Right lobe of liver (tissue), 6 donors: ENCODE results near the gene STAMBPL1. TPM values are rescaled to one million over a fixed set of nuclear protein-coding genes. Genes with fewer than 3 reads are reported as not detected.
A peak's percentile ranks its signal among the peaks of the same experiment; 100 is the strongest.

Source experiments
- ATAC-seq, 4 donors: fragments of 200-7000 bp; cut with Tn5 transposase; one replicate each; pipeline ENCODE4 v1.9.1; 2020; ENCODE audit warnings: mild to moderate bottlenecking in 4 of 4, moderate library complexity in 4 of 4
- DNase-seq, 3 donors: peaks; one replicate each; pipeline ENCODE4 v3.0.0-alpha.2; 2020
- H3K27ac ChIP-seq, 3 donors: fragments of 200-600 bp; one replicate each; pipeline ENCODE4 v1.8.0; 2022
- H3K27me3 ChIP-seq, 2 donors: fragments of 200-600 bp; one replicate each; pipeline ENCODE4 v1.8.0; 2022
- H3K36me3 ChIP-seq, 4 donors: fragments of 200-600 bp; sonication (generic) in 1 of 4; one replicate each; pipeline versions ENCODE4 v1.5.1 to v1.8.0; 2017 to 2022; ENCODE audit warnings: control low read depth in 1 of 4
- H3K4me1 ChIP-seq, 4 donors: fragments of 200-600 bp; sonication (generic) in 1 of 4; one replicate each; pipeline versions ENCODE4 v1.5.1 to v1.8.0; 2017 to 2022; ENCODE audit warnings: control low read depth in 1 of 4
- H3K4me3 ChIP-seq, 3 donors: fragments of 200-600 bp; one replicate each; pipeline ENCODE4 v1.8.0; 2022
- H3K9me3 ChIP-seq, 4 donors: fragments of 200-600 bp; sonication (generic) in 1 of 4; one replicate each; pipeline versions ENCODE4 v1.5.1 to v1.8.0; 2017 to 2022; ENCODE audit warnings: control low read depth in 1 of 4
- POLR2A ChIP-seq: fragments of 450-650 bp; IDR thresholded peaks from one replicate; pipeline ENCODE4 v1.6.1; 2017; ENCODE audit warnings: antibody characterized with exemption, mild to moderate bottlenecking
- WGBS: methylation state at CpG from one replicate; pipeline ENCODE4 v1.1.6; 2018; ENCODE audit warnings: low coverage, low lambda C conversion rate; ENCODE audit not compliant: insufficient coverage; ENCODE audit errors: missing lambda C conversion rate; 5-methylcytosine and 5-hydroxymethylcytosine counted together
- intact Hi-C, 2 donors: fragments of 100-400 bp; cut with DNase I; formaldehyde crosslinking; loops; one replicate each; pipeline versions ENCODE4 v1.11.2 to v1.14.1; 2022
- total RNA-seq, 6 experiments: library from RNA; depleted of rRNA in 2 of 6; stranded (reverse); fragments of >200 nt in 2 of 6; fragmentation: NEBNext Ultra II Directional in 3 of 6; extraction: Animal tissue kit (Norgen Biotek cat#: 25700) in 3 of 6; gene quantifications; one replicate each; pipeline versions ENCODE4 v1.1.0 to v1.2.4, GENCODE V29; 2016 to 2023
- TF ChIP-seq, protein P1 (sequence below), 4 donors: fragments of 200-600 bp in 3 of 4; fragments of 450-650 bp in 1 of 4; IDR thresholded peaks; one replicate each; pipeline versions ENCODE4 v1.5.1 to v1.8.0; 2016 to 2022; ENCODE audit warnings: antibody characterized with exemption in 4 of 4, mild to moderate bottlenecking in 2 of 4
- donor health status: DM: no; HTN: yes; CAD: no.
- donor health status: DM: no; HTN: no; CAD: no.
- donor health status: DM: no; HTN: no; CAD: no.
- donor health status: DM: no; HTN: yes; CAD: no.
- donor health status: DM: no; HTN: yes; CAD: no.

Gene STAMBPL1
- total RNA-seq, 6 experiments from 2014 or later: 0.66 to 8.0 (median 4.2) TPM

DNA sequence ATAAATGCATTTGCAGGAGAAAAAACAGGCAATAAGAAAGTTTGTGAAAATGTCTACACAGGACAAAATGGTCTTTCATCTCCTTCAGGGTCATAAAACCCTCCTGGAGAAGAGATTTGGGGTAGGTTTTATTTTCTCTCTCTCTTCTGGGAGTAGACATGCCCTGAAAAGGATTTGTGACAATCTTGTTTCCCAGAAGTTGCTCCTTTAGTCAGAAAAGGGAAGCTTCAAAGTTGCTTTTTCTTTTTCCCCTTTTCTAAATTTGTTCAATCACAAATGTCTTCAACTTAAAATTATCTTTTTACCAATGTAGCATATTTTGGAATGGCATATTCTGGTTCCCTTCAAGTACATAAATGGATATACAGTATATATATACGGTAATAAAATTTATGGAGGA, 19.0 kb upstream of the STAMBPL1 start:
- Histone ChIP-seq H3K27me3 (no peaks in the 10 kb centered on the region), H3K4me3 (no peak overlapping the region), H3K36me3 (no peaks in the 10 kb centered on the region), H3K9me3 (no peaks in the 10 kb centered on the region), H3K4me1 (no peaks in the 10 kb centered on the region), H3K27ac (no peak overlapping the region)
- TF ChIP-seq, protein P1, sequence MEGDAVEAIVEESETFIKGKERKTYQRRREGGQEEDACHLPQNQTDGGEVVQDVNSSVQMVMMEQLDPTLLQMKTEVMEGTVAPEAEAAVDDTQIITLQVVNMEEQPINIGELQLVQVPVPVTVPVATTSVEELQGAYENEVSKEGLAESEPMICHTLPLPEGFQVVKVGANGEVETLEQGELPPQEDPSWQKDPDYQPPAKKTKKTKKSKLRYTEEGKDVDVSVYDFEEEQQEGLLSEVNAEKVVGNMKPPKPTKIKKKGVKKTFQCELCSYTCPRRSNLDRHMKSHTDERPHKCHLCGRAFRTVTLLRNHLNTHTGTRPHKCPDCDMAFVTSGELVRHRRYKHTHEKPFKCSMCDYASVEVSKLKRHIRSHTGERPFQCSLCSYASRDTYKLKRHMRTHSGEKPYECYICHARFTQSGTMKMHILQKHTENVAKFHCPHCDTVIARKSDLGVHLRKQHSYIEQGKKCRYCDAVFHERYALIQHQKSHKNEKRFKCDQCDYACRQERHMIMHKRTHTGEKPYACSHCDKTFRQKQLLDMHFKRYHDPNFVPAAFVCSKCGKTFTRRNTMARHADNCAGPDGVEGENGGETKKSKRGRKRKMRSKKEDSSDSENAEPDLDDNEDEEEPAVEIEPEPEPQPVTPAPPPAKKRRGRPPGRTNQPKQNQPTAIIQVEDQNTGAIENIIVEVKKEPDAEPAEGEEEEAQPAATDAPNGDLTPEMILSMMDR (IDR thresholded peaks at IDR 0.05): no peak
- DNase-seq (no peak), ATAC-seq (no peak)
- intact Hi-C loops: no loop called here
- WGBS: 29% methylated on average over 1 of the region's 1 CpG

DNA sequence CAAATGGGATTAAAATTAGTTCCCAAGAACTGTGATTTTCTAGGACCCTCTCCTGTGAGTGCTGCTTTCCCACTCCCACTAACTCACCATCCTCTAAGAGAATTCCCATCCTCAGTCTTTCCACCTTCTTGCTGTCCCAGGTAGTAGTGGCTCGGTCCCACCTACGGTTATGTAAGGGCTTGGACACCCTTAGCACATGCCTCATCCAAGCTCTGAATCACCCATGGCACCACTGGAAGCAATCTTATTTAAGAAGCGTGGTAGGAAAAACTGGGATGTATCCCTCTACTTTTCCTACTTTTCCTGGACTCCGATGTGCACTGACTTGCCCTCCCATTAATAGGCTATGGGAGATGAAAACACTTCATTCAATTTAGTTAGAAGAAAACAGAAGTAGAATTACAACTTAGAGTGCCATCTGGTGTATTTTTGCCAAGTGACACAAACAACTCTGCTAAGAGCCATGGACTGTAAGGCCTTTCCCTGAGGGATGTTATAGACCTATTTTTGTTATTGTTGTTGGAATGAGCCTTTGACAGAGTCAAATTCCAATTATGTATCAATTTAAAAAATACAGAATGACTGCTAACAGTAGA, 14.7 kb upstream of the STAMBPL1 start:
- no peak overlapping the region for H3K4me3 ChIP-seq
- no peaks in the 10 kb centered on the region for H3K27me3 ChIP-seq
- no peaks in the 10 kb centered on the region for H3K9me3 ChIP-seq
- H3K4me1 ChIP-seq: no peaks in the 10 kb centered on the region
- H3K36me3 ChIP-seq: no peaks in the 10 kb centered on the region
- intact Hi-C loops: no loop called here
- WGBS: 47% methylated on average over 4 of the region's 4 CpGs
- DNase-seq: no peak
- TF ChIP-seq, protein P1 (IDR thresholded peaks at IDR 0.05): peak; percentile 47 to 67 (median 60)
- TF ChIP-seq POLR2A: no peak
- ATAC-seq: peak; percentile 91 to 97 (median 96)
- no peak overlapping the region for H3K27ac ChIP-seq

DNA sequence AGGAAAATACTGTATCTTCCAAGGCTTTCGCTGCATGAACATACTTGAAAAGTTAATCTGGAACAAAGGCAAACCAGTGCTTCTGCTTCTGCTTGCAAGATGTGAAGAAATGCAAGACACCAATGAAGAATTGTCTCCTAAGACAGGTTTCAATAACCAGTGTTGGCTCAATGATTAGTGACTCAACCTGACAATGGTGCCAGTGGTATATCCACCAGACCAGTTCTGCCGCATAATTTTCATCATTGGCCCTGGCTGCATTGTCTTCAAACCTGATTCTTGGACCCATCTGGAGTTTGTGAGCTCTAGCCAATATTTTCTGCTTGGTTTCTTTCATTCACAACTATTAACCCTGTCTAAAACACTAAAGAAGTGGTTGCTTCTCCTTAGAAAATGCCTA, 13.6 kb upstream of the STAMBPL1 start:
- Histone ChIP-seq H3K27ac (no peak overlapping the region), H3K9me3 (no peaks in the 10 kb centered on the region), H3K36me3 (no peaks in the 10 kb centered on the region), H3K4me3 (no peak overlapping the region), H3K4me1 (no peaks in the 10 kb centered on the region), H3K27me3 (no peaks in the 10 kb centered on the region)
- no peak for DNase-seq
- ATAC-seq: no peak
- 90% methylated on average over 2 of the region's 2 CpGs for WGBS
- TF ChIP-seq, protein P1 (IDR thresholded peaks at IDR 0.05): no peak
- TF ChIP-seq POLR2A: no peak
- intact Hi-C loops: no loop called here

DNA sequence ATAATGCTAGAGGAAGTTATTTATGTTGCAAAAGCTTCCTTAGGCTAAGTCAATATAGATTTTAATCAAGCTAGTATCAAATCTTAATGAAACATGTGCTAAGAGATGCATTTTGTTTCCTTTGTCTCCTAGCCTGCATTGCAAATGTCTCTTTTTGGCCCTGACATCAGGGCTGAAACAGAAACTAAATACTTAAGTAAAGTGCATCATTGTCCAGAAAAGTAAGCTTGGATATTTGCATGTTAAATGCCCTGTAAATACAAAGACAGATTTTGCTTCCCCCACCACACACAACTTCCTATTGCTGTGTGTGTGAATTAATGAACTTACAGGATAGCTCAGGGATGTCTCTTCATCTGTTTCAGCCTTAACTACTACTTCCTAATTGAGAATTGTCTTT, 10.0 kb upstream of the STAMBPL1 start:
- no peak for TF ChIP-seq POLR2A
- TF ChIP-seq, protein P1 (IDR thresholded peaks at IDR 0.05): no peak
- Histone ChIP-seq H3K4me1 (no peaks in the 10 kb centered on the region), H3K36me3 (no peaks in the 10 kb centered on the region), H3K27ac (no peak overlapping the region), H3K9me3 (no peaks in the 10 kb centered on the region), H3K27me3 (no peaks in the 10 kb centered on the region), H3K4me3 (no peak overlapping the region)
- intact Hi-C loops: no loop called here
- no peak for DNase-seq
- ATAC-seq: no peak

DNA sequence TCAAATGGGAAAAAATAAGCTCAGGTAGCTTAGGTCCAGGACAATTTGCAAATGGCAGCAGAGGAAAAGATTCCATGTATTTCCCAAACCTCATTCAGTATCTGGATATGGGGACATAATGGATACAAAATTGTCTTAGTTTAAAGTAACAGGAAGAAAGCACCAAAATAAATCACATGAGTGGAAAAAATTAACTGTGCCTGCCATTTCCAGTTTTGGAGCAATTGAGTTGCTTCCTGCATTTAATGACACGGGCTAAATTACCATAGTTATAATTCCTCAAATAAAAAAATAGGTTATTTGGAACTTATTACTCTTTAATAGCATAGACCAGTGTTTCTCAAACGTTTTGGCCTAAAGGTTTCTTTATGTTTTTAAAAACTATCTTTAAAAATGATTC, 6.3 kb upstream of the STAMBPL1 start:
- no peak for DNase-seq
- Histone ChIP-seq H3K27me3 (no peaks in the 10 kb centered on the region), H3K36me3 (no peaks in the 10 kb centered on the region), H3K9me3 (no peaks in the 10 kb centered on the region), H3K4me3 (no peak overlapping the region), H3K4me1 (no peaks in the 10 kb centered on the region), H3K27ac (no peak overlapping the region)
- no peak for TF ChIP-seq POLR2A
- TF ChIP-seq, protein P1 (IDR thresholded peaks at IDR 0.05): no peak
- intact Hi-C loops: no loop called here
- no peak for ATAC-seq
- 34% methylated on average over 2 of the region's 2 CpGs for WGBS
